Measurements from ENCODE around the gene GNA14. TPM values are rescaled to one million over a fixed set of nuclear protein-coding genes. Genes with fewer than 3 reads are reported as not detected.

The GNA14 gene
- total RNA-seq, 1 experiment from 2014 or later: 0.37 TPM

DNA sequence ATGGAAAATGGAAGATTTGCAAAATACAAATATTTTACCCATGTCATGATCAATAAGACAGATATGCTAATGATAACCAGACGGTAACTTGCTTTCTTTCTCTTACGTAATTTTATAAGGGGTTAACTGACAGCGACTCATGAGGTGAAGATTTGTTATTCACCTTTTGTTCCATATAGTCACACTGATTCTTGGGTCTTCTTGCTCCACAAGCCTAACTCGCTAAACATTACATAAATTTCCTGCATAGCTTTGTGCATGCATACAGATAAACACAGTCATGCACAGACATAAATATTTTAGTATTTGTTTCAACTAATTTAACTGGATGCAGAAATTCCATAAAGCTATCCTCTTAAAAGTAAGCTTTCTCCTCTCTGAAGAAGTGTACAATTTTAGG is 244.9 kb downstream of the GNA14 start:
- Histone ChIP-seq H4K5ac (ENCODE audit: insufficient read length, low read depth, low read length) (no peak overlapping the region), H2BK5ac (ENCODE audit: insufficient read length, low read length) (no peak overlapping the region), H3K9me3 (ENCODE audit: control insufficient read depth, low read depth, low read length) (peaks cover 5% of the 10 kb centered on the region), H2BK12ac (ENCODE audit: insufficient read length, low read depth, low read length) (no peak overlapping the region), H2AFZ (ENCODE audit: low read length) (no peak overlapping the region), H4K20me1 (ENCODE audit: control insufficient read depth, insufficient read depth, insufficient read length) (no peaks in the 10 kb centered on the region), H3K79me2 (ENCODE audit: insufficient read depth, low read length) (no peaks in the 10 kb centered on the region), H3K79me1 (ENCODE audit: insufficient read depth, low read depth, low read length, poor library complexity, severe bottlenecking) (no peaks in the 10 kb centered on the region), H3K14ac (ENCODE audit: insufficient read depth, low read length) (no peak overlapping the region), H3K4ac (ENCODE audit: low read depth, low read length) (no peak overlapping the region), H3K27me3 (ENCODE audit: insufficient read depth, low read length) (no peaks in the 10 kb centered on the region), H3K56ac (ENCODE audit: insufficient read length, low read depth, low read length) (no peak overlapping the region), H2BK120ac (ENCODE audit: low read depth, low read length, poor library complexity, severe bottlenecking) (no peak overlapping the region), H3K18ac (ENCODE audit: insufficient read length, low read depth, low read length) (no peak overlapping the region), H4K8ac (replicated peaks; ENCODE audit: insufficient read length, low read depth, low read length) (no peak overlapping the region), H2BK15ac (ENCODE audit: low read depth, low read length) (no peak overlapping the region), H3K9ac (ENCODE audit: extremely low read depth, insufficient read length, low read length) (no peak overlapping the region), H3K23ac (ENCODE audit: insufficient read length, low read depth, low read length) (no peak overlapping the region), H3K4me1 (ENCODE audit: insufficient read depth, low read length) (no peaks in the 10 kb centered on the region), H3K27ac (ENCODE audit: insufficient read length, low read depth, low read length) (no peak overlapping the region), H3K4me2 (ENCODE audit: insufficient read depth, insufficient read length, low read length) (no peak overlapping the region), H3K23me2 (ENCODE audit: insufficient read length, low read depth, low read length, poor library complexity, severe bottlenecking) (no peaks in the 10 kb centered on the region), H3T11ph (ENCODE audit: low read length) (no peak overlapping the region), H2AK5ac (ENCODE audit: insufficient read length, low read length) (no peak overlapping the region), H2BK20ac (ENCODE audit: low read depth, low read length, poor library complexity, severe bottlenecking) (no peak overlapping the region), H4K91ac (ENCODE audit: insufficient read length, low read depth, low read length) (no peak overlapping the region)
- no peak overlapping the region for H3K27ac Mint-ChIP-seq
- H3K4me3 Mint-ChIP-seq: no peak overlapping the region
- peaks cover 28 to 29% (median 28%) of the 10 kb centered on the region in 3 experiments for H3K36me3 Mint-ChIP-seq (ENCODE audit: insufficient read depth in 1 of 3, low read depth in 3 of 3)
- no peaks in the 10 kb centered on the region for H3K4me1 Mint-ChIP-seq
- no peak for DNase-seq
- H3K9me3 Mint-ChIP-seq: peaks cover 15 to 16% of the 10 kb centered on the region in 2 experiments
- no peaks in the 10 kb centered on the region for H3K27me3 Mint-ChIP-seq (ENCODE audit: low read depth)
- TF ChIP-seq, protein P1, sequence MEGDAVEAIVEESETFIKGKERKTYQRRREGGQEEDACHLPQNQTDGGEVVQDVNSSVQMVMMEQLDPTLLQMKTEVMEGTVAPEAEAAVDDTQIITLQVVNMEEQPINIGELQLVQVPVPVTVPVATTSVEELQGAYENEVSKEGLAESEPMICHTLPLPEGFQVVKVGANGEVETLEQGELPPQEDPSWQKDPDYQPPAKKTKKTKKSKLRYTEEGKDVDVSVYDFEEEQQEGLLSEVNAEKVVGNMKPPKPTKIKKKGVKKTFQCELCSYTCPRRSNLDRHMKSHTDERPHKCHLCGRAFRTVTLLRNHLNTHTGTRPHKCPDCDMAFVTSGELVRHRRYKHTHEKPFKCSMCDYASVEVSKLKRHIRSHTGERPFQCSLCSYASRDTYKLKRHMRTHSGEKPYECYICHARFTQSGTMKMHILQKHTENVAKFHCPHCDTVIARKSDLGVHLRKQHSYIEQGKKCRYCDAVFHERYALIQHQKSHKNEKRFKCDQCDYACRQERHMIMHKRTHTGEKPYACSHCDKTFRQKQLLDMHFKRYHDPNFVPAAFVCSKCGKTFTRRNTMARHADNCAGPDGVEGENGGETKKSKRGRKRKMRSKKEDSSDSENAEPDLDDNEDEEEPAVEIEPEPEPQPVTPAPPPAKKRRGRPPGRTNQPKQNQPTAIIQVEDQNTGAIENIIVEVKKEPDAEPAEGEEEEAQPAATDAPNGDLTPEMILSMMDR (conservative IDR thresholded peaks at IDR 0.05): no peak
- no CpG with 5 or more reads among the region's 4 CpGs for WGBS (ENCODE audit: extremely low coverage, insufficient read length, low lambda C conversion rate)
